ENCODE results near the gene RTEL1. TPM values are rescaled to one million over a fixed set of nuclear protein-coding genes. Genes with fewer than 3 reads are reported as not detected.
"Not testable (repeated sequence)": the region's sequence is repeated elsewhere in the genome, so short reads cannot be mapped to it uniquely, and the experiment has no call there.

The RTEL1 gene
- polyA plus RNA-seq, 1 experiment, result 11.3 TPM

GRCh38 chr20:63643499-63643898 is 14.6 kb upstream of the RTEL1 start:
- ChIA-PET POLR2A (no interaction called here), CTCF (no interaction called here)
- no peak overlapping the region for H3K4me3 ChIP-seq (ENCODE audit: low read depth, low read length)

DNA sequence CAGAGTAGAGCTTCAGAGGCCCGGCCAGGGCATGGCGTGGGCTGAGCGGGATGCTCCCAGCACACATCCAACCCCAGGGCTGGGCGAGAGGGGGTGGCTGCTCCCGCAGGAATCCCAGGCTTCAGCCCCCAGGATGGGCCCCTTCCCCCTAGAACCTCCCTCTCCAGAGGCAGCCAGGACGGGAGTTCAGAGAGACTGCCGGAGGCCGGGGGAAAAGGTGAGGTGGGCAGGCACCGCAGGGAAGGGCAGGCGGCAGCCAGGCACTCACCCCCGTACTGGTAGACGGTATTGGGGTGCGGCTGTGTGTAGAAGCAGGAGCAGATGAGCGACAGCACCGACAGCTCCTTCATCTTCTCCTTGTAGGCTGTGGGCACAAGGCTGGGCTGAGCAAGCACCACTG is 14.2 kb upstream of the RTEL1 start:
- ChIA-PET CTCF (no interaction called here), POLR2A (no interaction called here)
- DNase-seq (ENCODE audit: low read depth, low spot score), result no peak
- TF ChIP-seq, protein P1, sequence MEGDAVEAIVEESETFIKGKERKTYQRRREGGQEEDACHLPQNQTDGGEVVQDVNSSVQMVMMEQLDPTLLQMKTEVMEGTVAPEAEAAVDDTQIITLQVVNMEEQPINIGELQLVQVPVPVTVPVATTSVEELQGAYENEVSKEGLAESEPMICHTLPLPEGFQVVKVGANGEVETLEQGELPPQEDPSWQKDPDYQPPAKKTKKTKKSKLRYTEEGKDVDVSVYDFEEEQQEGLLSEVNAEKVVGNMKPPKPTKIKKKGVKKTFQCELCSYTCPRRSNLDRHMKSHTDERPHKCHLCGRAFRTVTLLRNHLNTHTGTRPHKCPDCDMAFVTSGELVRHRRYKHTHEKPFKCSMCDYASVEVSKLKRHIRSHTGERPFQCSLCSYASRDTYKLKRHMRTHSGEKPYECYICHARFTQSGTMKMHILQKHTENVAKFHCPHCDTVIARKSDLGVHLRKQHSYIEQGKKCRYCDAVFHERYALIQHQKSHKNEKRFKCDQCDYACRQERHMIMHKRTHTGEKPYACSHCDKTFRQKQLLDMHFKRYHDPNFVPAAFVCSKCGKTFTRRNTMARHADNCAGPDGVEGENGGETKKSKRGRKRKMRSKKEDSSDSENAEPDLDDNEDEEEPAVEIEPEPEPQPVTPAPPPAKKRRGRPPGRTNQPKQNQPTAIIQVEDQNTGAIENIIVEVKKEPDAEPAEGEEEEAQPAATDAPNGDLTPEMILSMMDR (IDR thresholded peaks at IDR 0.05; ENCODE audit: low read depth, low read length), result no peak
- Histone ChIP-seq H3K4me3 (ENCODE audit: low read depth, low read length) (no peak overlapping the region), H3K9me3 (ENCODE audit: control insufficient read depth, insufficient read depth, low read length) (no peaks in the 10 kb centered on the region; the same call in 1 of the 2 replicates), H3K27ac (ENCODE audit: low read depth, low read length) (no peak overlapping the region), H3K27me3 (ENCODE audit: control insufficient read depth, insufficient read depth, low read length) (no peaks in the 10 kb centered on the region)

More at GRCh38 chr20:63643499-63643898, 14.6 kb upstream of the RTEL1 start:
- H3K27me3 ChIP-seq (ENCODE audit: control insufficient read depth, insufficient read depth, low read length), result no peaks in the 10 kb centered on the region
- no peak for DNase-seq (ENCODE audit: low read depth, low spot score)
- TF ChIP-seq, protein P1 (IDR thresholded peaks at IDR 0.05; ENCODE audit: low read depth, low read length), result no peak
- H3K9me3 ChIP-seq (ENCODE audit: control insufficient read depth, insufficient read depth, low read length), result no peaks in the 10 kb centered on the region; the same call in 1 of the 2 replicates
- H3K27ac ChIP-seq (ENCODE audit: low read depth, low read length), result no peak overlapping the region

GRCh38 chr20:63645218-63645617 is 12.9 kb upstream of the RTEL1 start:
- Histone ChIP-seq H3K9me3 (ENCODE audit: control insufficient read depth, insufficient read depth, low read length) (no peaks in the 10 kb centered on the region; the same call in 1 of the 2 replicates), H3K27ac (ENCODE audit: low read depth, low read length) (no peak overlapping the region), H3K4me3 (ENCODE audit: low read depth, low read length) (no peak overlapping the region), H3K27me3 (ENCODE audit: control insufficient read depth, insufficient read depth, low read length) (no peaks in the 10 kb centered on the region)
- CTCF ChIA-PET, result interaction anchor here (0.6 kb wide), 1 partner anchor 107 kb away, joined by 3 read pairs; no protein-coding TSS in a partner anchor
- DNase-seq (ENCODE audit: low read depth, low spot score), result no peak
- TF ChIP-seq, protein P1 (IDR thresholded peaks at IDR 0.05; ENCODE audit: low read depth, low read length), result no peak
- POLR2A ChIA-PET, result no interaction called here

- Histone ChIP-seq H3K9me3 (ENCODE audit: control insufficient read depth, insufficient read depth, low read length) (no peaks in the 10 kb centered on the region; the same call in 1 of the 2 replicates), H3K27ac (ENCODE audit: low read depth, low read length) (no peak overlapping the region), H3K4me3 (ENCODE audit: low read depth, low read length) (no peak overlapping the region), H3K27me3 (ENCODE audit: control insufficient read depth, insufficient read depth, low read length) (no peaks in the 10 kb centered on the region)
- ChIA-PET POLR2A (interaction anchor here (0.6 kb wide), 1 partner anchor 49 kb away, joined by 3 read pairs; no protein-coding TSS in a partner anchor), CTCF (interaction anchor here (0.8 kb wide), 1 partner anchor 110 kb away, joined by 3 read pairs; no protein-coding TSS in a partner anchor)
- TF ChIP-seq, protein P1 (IDR thresholded peaks at IDR 0.05; ENCODE audit: low read depth, low read length), result no peak
- no peak for DNase-seq (ENCODE audit: low read depth, low spot score)
Measured at GRCh38 chr20:63648190-63648589, 9.9 kb upstream of the RTEL1 start.

DNA sequence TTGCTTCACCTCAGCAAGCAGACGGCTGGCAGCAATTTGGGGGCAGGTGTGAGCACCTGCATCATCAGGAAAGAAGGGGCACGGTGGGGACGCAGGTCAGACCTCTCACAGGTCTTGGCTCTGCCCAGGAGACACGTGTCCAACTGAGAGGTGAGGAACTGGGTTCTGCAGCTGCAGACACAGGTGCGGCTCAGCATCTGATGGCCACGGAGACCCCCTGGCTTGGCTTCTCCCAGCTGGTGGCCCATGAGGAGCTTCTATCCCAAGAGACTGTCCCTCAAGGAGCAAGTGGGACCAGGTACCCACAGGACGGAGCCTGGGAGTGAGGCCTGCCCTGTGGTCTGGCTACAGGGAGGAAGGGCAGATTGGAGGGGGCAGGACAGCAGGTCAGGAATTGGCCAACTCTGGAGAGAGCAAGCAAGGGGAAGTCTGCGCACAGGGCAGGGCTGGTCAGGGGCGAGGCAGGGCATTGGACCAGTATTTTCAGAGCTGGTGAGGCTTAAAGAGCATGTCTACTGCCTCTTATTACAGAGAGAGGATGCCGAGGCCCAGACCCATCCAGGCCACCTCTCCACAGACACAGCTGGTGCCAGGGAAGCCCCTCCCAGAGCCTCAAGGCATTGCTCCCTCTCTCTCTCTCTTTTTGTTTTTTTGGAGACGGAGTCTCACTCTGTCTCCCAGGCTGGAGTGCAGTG is 9.1 kb upstream of the RTEL1 start:
- no peak overlapping the region for H3K4me3 ChIP-seq (ENCODE audit: low read depth, low read length)
- H3K9me3 ChIP-seq (ENCODE audit: control insufficient read depth, insufficient read depth, low read length), result no peaks in the 10 kb centered on the region; the same call in 1 of the 2 replicates
- CTCF ChIA-PET, result no interaction called here
- H3K27ac ChIP-seq (ENCODE audit: low read depth, low read length), result no peak overlapping the region
- POLR2A ChIA-PET, result interaction anchor here (0.6 to 0.7 kb wide), 2 partner anchors 48 to 363 kb away, joined by 3 to 8 read pairs; no protein-coding TSS in a partner anchor
- no peaks in the 10 kb centered on the region for H3K27me3 ChIP-seq (ENCODE audit: control insufficient read depth, insufficient read depth, low read length)
- no peak for DNase-seq (ENCODE audit: low read depth, low spot score)
- TF ChIP-seq, protein P1 (IDR thresholded peaks at IDR 0.05; ENCODE audit: low read depth, low read length), result no peak

DNA sequence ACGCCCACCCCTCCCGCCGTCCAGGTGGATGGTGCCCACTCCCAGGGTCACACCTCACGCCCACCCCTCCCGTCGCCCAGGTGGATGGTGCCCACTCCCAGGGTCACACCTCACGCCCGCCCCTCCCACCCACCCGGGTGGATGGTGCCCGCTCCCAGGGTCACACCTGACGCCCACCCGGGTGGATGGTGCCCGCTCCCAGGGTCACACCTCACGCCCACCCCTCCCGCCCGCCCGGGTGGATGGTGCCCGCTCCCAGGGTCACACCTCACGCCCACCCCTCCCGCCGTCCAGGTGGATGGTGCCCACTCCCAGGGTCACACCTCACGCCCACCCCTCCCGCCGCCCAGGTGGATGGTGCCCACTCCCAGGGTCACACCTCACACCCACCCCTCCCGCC is 7.6 kb upstream of the RTEL1 start:
- H3K27me3 ChIP-seq (ENCODE audit: control insufficient read depth, insufficient read depth, low read length); CTCF ChIA-PET; POLR2A ChIA-PET: not testable (repeated sequence)

More for the DNA sequence above, 7.6 kb upstream of the RTEL1 start:
- H3K4me3 ChIP-seq (ENCODE audit: low read depth, low read length); DNase-seq (ENCODE audit: low read depth, low spot score); H3K9me3 ChIP-seq (ENCODE audit: control insufficient read depth, insufficient read depth, low read length); H3K27ac ChIP-seq (ENCODE audit: low read depth, low read length): not testable (repeated sequence)

Data from AG04450 (cell line).